RWPE2 (cell line): ENCODE results near the gene CTDNEP1.

Experiments
- ATAC-seq: fragments of 200-7000 bp; cut with Tn5 transposase; 3 replicates; pipeline ENCODE4 v1.9.1; 2021; ENCODE audit warnings: low read depth
- DNase-seq: peaks from one replicate; pipeline ENCODE4 v3.0.0-alpha.2; 2020; ENCODE audit warnings: low spot score
- H3K27ac ChIP-seq: fragments of 450-650 bp; 2 replicates; pipeline ENCODE4 v1.5.1; 2017; ENCODE audit warnings: mild to moderate bottlenecking; ENCODE audit not compliant: poor library complexity, severe bottlenecking
- H3K27me3 ChIP-seq: fragments of 250-450 bp; sonication (Bioruptor Pico); 2 replicates; pipeline ENCODE4 v1.5.1; 2021; ENCODE audit warnings: mild to moderate bottlenecking, moderate library complexity; ENCODE audit not compliant: insufficient read depth, poor library complexity, severe bottlenecking
- H3K36me3 ChIP-seq: fragments of 250-450 bp; sonication (Bioruptor Pico); 2 replicates; pipeline ENCODE4 v1.5.1; 2020; ENCODE audit warnings: low read depth, mild to moderate bottlenecking, moderate library complexity
- H3K4me1 ChIP-seq: fragments of 250-450 bp; sonication (Bioruptor Pico); 2 replicates; pipeline ENCODE4 v1.5.1; 2021; ENCODE audit warnings: mild to moderate bottlenecking, moderate library complexity; ENCODE audit not compliant: insufficient read depth, poor library complexity, severe bottlenecking
- H3K4me3 ChIP-seq: fragments of 250-450 bp; sonication (Bioruptor Pico); 2 replicates; pipeline ENCODE4 v1.5.1; 2021; ENCODE audit warnings: mild to moderate bottlenecking, moderate library complexity; ENCODE audit not compliant: severe bottlenecking
- H3K9me3 ChIP-seq: fragments of 250-450 bp; sonication (Bioruptor Pico); 2 replicates; pipeline ENCODE4 v1.5.1; 2021; ENCODE audit warnings: mild to moderate bottlenecking, moderate library complexity; ENCODE audit not compliant: severe bottlenecking
- CTCF ChIP-seq: fragments of 450-650 bp; IDR thresholded peaks from one replicate; pipeline ENCODE4 v1.5.1; 2017; ENCODE audit warnings: mild to moderate bottlenecking, moderate library complexity; ENCODE audit not compliant: poor library complexity, severe bottlenecking

The CTDNEP1 gene

GRCh38 chr17:7252176-7253043 lies 876 bp upstream of the CTDNEP1 start, which contains the start of gene ELP5:
Gene ELP5, plus strand, starts transcription at chr17:7252215. Its CDS starts 336 bp downstream, at chr17:7252551.
- ATAC-seq (peak; percentile 66), DNase-seq (peak; percentile 92)
- H3K27ac ChIP-seq: peak within 1 kb of the TSS; percentile 70
- no peaks in the 10 kb centered on the region for H3K27me3 ChIP-seq
- no peaks in the 10 kb centered on the region for H3K9me3 ChIP-seq
- peaks cover 35% of the 10 kb centered on the region for H3K36me3 ChIP-seq
- no peaks in the 10 kb centered on the region for H3K4me1 ChIP-seq
- H3K4me3 ChIP-seq: peak within 1 kb of the TSS; percentile 62
- TF ChIP-seq CTCF: peak; percentile 47

- ATAC-seq (peak; percentile 3; the same call in 2 of the 3 replicates), DNase-seq (no peak)
- peaks cover 34% of the 10 kb centered on the region for H3K36me3 ChIP-seq
- H3K9me3 ChIP-seq: no peaks in the 10 kb centered on the region
- no peak for TF ChIP-seq CTCF
- peak overlapping the region; percentile 62 for H3K4me3 ChIP-seq
- no peaks in the 10 kb centered on the region for H3K4me1 ChIP-seq
- peak overlapping the region; percentile 70 for H3K27ac ChIP-seq
- H3K27me3 ChIP-seq: no peaks in the 10 kb centered on the region
Measured at GRCh38 chr17:7250695-7251627, 573 bp downstream of the CTDNEP1 start.

GRCh38 chr17:7249830-7250229 lies 1.7 kb downstream of the CTDNEP1 start:
- H3K27ac ChIP-seq: no peak overlapping the region
- TF ChIP-seq CTCF: no peak
- no peaks in the 10 kb centered on the region for H3K4me1 ChIP-seq
- DNase-seq: no peak
- peaks cover 35% of the 10 kb centered on the region for H3K36me3 ChIP-seq
- no peaks in the 10 kb centered on the region for H3K27me3 ChIP-seq
- no peaks in the 10 kb centered on the region for H3K9me3 ChIP-seq
- ATAC-seq: no peak
- H3K4me3 ChIP-seq: no peak overlapping the region

GRCh38 chr17:7249214-7249613 lies 2.3 kb downstream of the CTDNEP1 start:
- peaks cover 37% of the 10 kb centered on the region for H3K36me3 ChIP-seq
- H3K27ac ChIP-seq: no peak overlapping the region
- no peaks in the 10 kb centered on the region for H3K4me1 ChIP-seq
- DNase-seq: no peak
- H3K9me3 ChIP-seq: no peaks in the 10 kb centered on the region
- H3K4me3 ChIP-seq: no peak overlapping the region
- no peak for TF ChIP-seq CTCF
- H3K27me3 ChIP-seq: no peaks in the 10 kb centered on the region
- ATAC-seq: no peak
